ENCODE results near the gene S100A13. TPM values are rescaled to one million over a fixed set of nuclear protein-coding genes. Genes with fewer than 3 reads are reported as not detected.
A peak's percentile ranks its signal among the peaks of the same experiment; 100 is the strongest.

The S100A13 gene
- total RNA-seq, 2 experiments from 2014 or later: 3.9 to 4.2 TPM

- peak overlapping the region; percentile 20 for H3K27ac Mint-ChIP-seq
- DNase-seq: no peak
- peaks cover 14% of the 10 kb centered on the region for H3K36me3 Mint-ChIP-seq (ENCODE audit: low read depth)
- H3K4me1 Mint-ChIP-seq: peaks cover 31% of the 10 kb centered on the region
- no peaks in the 10 kb centered on the region for H3K9me3 Mint-ChIP-seq
- POLR2A ChIA-PET: no interaction called here
- H3K4me3 Mint-ChIP-seq: no peak overlapping the region
- no peaks in the 10 kb centered on the region for H3K27me3 Mint-ChIP-seq
- CTCF ChIA-PET: interaction anchor here (1.3 kb wide), 1 partner anchor 16 kb away, joined by 3 read pairs; no protein-coding TSS in a partner anchor
Observed at GRCh38 chr1:153631047-153632022, 4.0 kb upstream of the S100A13 start.

GRCh38 chr1:153630384-153630783, 3.1 kb upstream of the S100A13 start:
- H3K4me1 Mint-ChIP-seq: peaks cover 25% of the 10 kb centered on the region
- ChIA-PET POLR2A (no interaction called here), CTCF (interaction anchor here (1.3 kb wide), 1 partner anchor 42 kb away, joined by 6 read pairs; no protein-coding TSS in a partner anchor)
- H3K9me3 Mint-ChIP-seq: no peaks in the 10 kb centered on the region
- no peaks in the 10 kb centered on the region for H3K27me3 Mint-ChIP-seq
- peaks cover 8% of the 10 kb centered on the region for H3K36me3 Mint-ChIP-seq (ENCODE audit: low read depth)
- DNase-seq: no peak
- H3K27ac Mint-ChIP-seq: no peak overlapping the region
- no peak overlapping the region for H3K4me3 Mint-ChIP-seq

- Mint-ChIP-seq H3K4me3 (no peak overlapping the region), H3K27me3 (no peaks in the 10 kb centered on the region), H3K36me3 (ENCODE audit: low read depth) (peaks cover 7% of the 10 kb centered on the region), H3K27ac (no peak overlapping the region), H3K4me1 (peaks cover 23% of the 10 kb centered on the region), H3K9me3 (no peaks in the 10 kb centered on the region)
- ChIA-PET CTCF (interaction anchor here (1.3 kb wide), 1 partner anchor 42 kb away, joined by 6 read pairs; no protein-coding TSS in a partner anchor), POLR2A (no interaction called here)
- no peak for DNase-seq
Observed at GRCh38 chr1:153629971-153630370, 2.7 kb upstream of the S100A13 start.

GRCh38 chr1:153629343-153629665, 2.0 kb upstream of the S100A13 start:
- H3K27me3 Mint-ChIP-seq: no peaks in the 10 kb centered on the region
- peaks cover 21% of the 10 kb centered on the region for H3K4me1 Mint-ChIP-seq
- no peaks in the 10 kb centered on the region for H3K9me3 Mint-ChIP-seq
- DNase-seq: no peak
- ChIA-PET CTCF (interaction anchor here (1.6 to 3.6 kb wide), 3 partner anchors 14 to 94 kb away, joined by 5 to 45 read pairs (median 9); partner anchors contain the start of genes S100A14, S100A16 and S100A6), POLR2A (no interaction called here)
- no peak overlapping the region for H3K4me3 Mint-ChIP-seq
- H3K36me3 Mint-ChIP-seq (ENCODE audit: low read depth): peaks cover 3% of the 10 kb centered on the region
- H3K27ac Mint-ChIP-seq: no peak overlapping the region

GRCh38 chr1:153628638-153629342, 1.5 kb upstream of the S100A13 start:
- Mint-ChIP-seq H3K4me3 (no peak overlapping the region), H3K9me3 (no peaks in the 10 kb centered on the region), H3K4me1 (peaks cover 21% of the 10 kb centered on the region), H3K27ac (no peak overlapping the region), H3K36me3 (ENCODE audit: low read depth) (peaks cover 2% of the 10 kb centered on the region), H3K27me3 (no peaks in the 10 kb centered on the region)
- ChIA-PET POLR2A (interaction anchor here (0.6 kb wide), 1 partner anchor 75 kb away, joined by 3 read pairs; no protein-coding TSS in a partner anchor), CTCF (interaction anchor here (1.5 to 3.6 kb wide), 4 partner anchors 13 to 97 kb away, joined by 3 to 45 read pairs (median 7); partner anchors contain the start of genes S100A14, S100A16 and S100A6)
- DNase-seq: no peak

GRCh38 chr1:153627715-153628626, 666 bp upstream of the S100A13 start, which contains the start of gene S100A1:
TSS of gene S100A1 (plus strand) at chr1:153628434. CDS start at chr1:153630522, 2,088 bp downstream.
- H3K9me3 Mint-ChIP-seq: no peaks in the 10 kb centered on the region
- H3K36me3 Mint-ChIP-seq (ENCODE audit: low read depth): peaks cover 2% of the 10 kb centered on the region
- H3K27me3 Mint-ChIP-seq: no peaks in the 10 kb centered on the region
- no peak within 1 kb of the TSS for H3K27ac Mint-ChIP-seq
- no peak within 1 kb of the TSS for H3K4me3 Mint-ChIP-seq
- ChIA-PET POLR2A (interaction anchor here (0.6 kb wide), 1 partner anchor 74 kb away, joined by 3 read pairs; no protein-coding TSS in a partner anchor), CTCF (interaction anchor here (0.8 to 3.6 kb wide), 12 partner anchors 10 to 131 kb away, joined by 3 to 45 read pairs (median 4); partner anchors contain the start of genes S100A14, S100A16 and S100A6)
- DNase-seq: no peak
- peaks cover 13% of the 10 kb centered on the region for H3K4me1 Mint-ChIP-seq

- no peaks in the 10 kb centered on the region for H3K27me3 Mint-ChIP-seq
- H3K27ac Mint-ChIP-seq: no peak overlapping the region
- H3K4me3 Mint-ChIP-seq: no peak overlapping the region
- no peaks in the 10 kb centered on the region for H3K36me3 Mint-ChIP-seq (ENCODE audit: low read depth)
- H3K4me1 Mint-ChIP-seq: peaks cover 3% of the 10 kb centered on the region
- ChIA-PET CTCF (interaction anchor here (0.8 to 3.6 kb wide), 4 partner anchors 11 to 58 kb away, joined by 3 to 45 read pairs (median 4); partner anchors contain the start of genes S100A14 and S100A16), POLR2A (no interaction called here)
- H3K9me3 Mint-ChIP-seq: no peaks in the 10 kb centered on the region
- no peak for DNase-seq
Observed at GRCh38 chr1:153626477-153626903, 815 bp downstream of the S100A13 start.

GRCh38 chr1:153624965-153625611, 2.2 kb downstream of the S100A13 start:
- no peaks in the 10 kb centered on the region for H3K4me1 Mint-ChIP-seq
- H3K9me3 Mint-ChIP-seq: no peaks in the 10 kb centered on the region
- H3K36me3 Mint-ChIP-seq (ENCODE audit: low read depth): no peaks in the 10 kb centered on the region
- no peak overlapping the region for H3K4me3 Mint-ChIP-seq
- POLR2A ChIA-PET: no interaction called here
- no peaks in the 10 kb centered on the region for H3K27me3 Mint-ChIP-seq
- no peak overlapping the region for H3K27ac Mint-ChIP-seq
- CTCF ChIA-PET: interaction anchor here (0.7 to 1.2 kb wide), 3 partner anchors 9 to 1166 kb away, joined by 3 to 6 read pairs (median 4); partner anchors contain the start of gene CHTOP
- no peak for DNase-seq

- CTCF ChIA-PET: interaction anchor here (0.6 to 1.0 kb wide), 3 partner anchors 11 to 88 kb away, joined by 3 to 4 read pairs (median 3); partner anchors contain the start of genes CHTOP and S100A6
- no peak for DNase-seq
- POLR2A ChIA-PET: no interaction called here
- Mint-ChIP-seq H3K4me3 (no peak overlapping the region), H3K27me3 (no peaks in the 10 kb centered on the region), H3K4me1 (peaks cover under 1% of the 10 kb centered on the region), H3K9me3 (no peaks in the 10 kb centered on the region), H3K27ac (no peak overlapping the region), H3K36me3 (ENCODE audit: low read depth) (no peaks in the 10 kb centered on the region)
Observed at GRCh38 chr1:153623101-153623500, 4.2 kb downstream of the S100A13 start.

GRCh38 chr1:153619171-153619570, 8.1 kb downstream of the S100A13 start:
- H3K27ac Mint-ChIP-seq: no peak overlapping the region
- peaks cover 7% of the 10 kb centered on the region for H3K4me1 Mint-ChIP-seq
- DNase-seq: no peak
- no peaks in the 10 kb centered on the region for H3K27me3 Mint-ChIP-seq
- ChIA-PET CTCF (interaction anchor here (2.0 to 8.0 kb wide), 3 partner anchors 8 to 109 kb away, joined by 10 to 45 read pairs (median 13); partner anchors contain the start of genes S100A1 and S100A13), POLR2A (no interaction called here)
- no peak overlapping the region for H3K4me3 Mint-ChIP-seq
- no peaks in the 10 kb centered on the region for H3K36me3 Mint-ChIP-seq (ENCODE audit: low read depth)
- H3K9me3 Mint-ChIP-seq: no peaks in the 10 kb centered on the region

GRCh38 chr1:153617663-153618062, 9.6 kb downstream of the S100A13 start:
- peaks cover 7% of the 10 kb centered on the region for H3K4me1 Mint-ChIP-seq
- peak overlapping the region; percentile 68 for H3K27ac Mint-ChIP-seq
- no peaks in the 10 kb centered on the region for H3K9me3 Mint-ChIP-seq
- DNase-seq: peak; percentile 85
- POLR2A ChIA-PET: no interaction called here
- no peak overlapping the region for H3K4me3 Mint-ChIP-seq
- no peaks in the 10 kb centered on the region for H3K27me3 Mint-ChIP-seq
- CTCF ChIA-PET: interaction anchor here (0.6 to 8.0 kb wide), 11 partner anchors 10 to 107 kb away, joined by 3 to 45 read pairs (median 4); partner anchors contain the start of genes CHTOP, S100A1 and S100A13
- H3K36me3 Mint-ChIP-seq (ENCODE audit: low read depth): no peaks in the 10 kb centered on the region
